ENCODE results near the gene TRIM38.

GRCh38 chr6:25942561-25943147 is 19.9 kb upstream of the TRIM38 start:
- no peak for TF ChIP-seq YY1 (IDR thresholded peaks at IDR 0.05; ENCODE audit: insufficient read depth, insufficient read length)
- TF ChIP-seq ZNF274 (IDR thresholded peaks at IDR 0.05; ENCODE audit: low read depth, low read length) = no peak
